ENCODE measurements around the gene TFDP1. TPM values are rescaled to one million over a fixed set of nuclear protein-coding genes. Genes with fewer than 3 reads are reported as not detected.

TFDP1 gene
- total RNA-seq, 1 donor from 2014 or later: 108 TPM

- no peak for DNase-seq (ENCODE audit: low read depth, low spot score)
- Mint-ChIP-seq H3K4me1 (peaks cover 5% of the 10 kb centered on the region), H3K27ac (ENCODE audit: unreplicated experiment) (no peak overlapping the region), H3K4me3 (no peak overlapping the region), H3K27me3 (ENCODE audit: low read depth) (peaks cover 14% of the 10 kb centered on the region), H3K9me3 (peaks cover 14% of the 10 kb centered on the region), H3K36me3 (ENCODE audit: low read depth) (no peaks in the 10 kb centered on the region)
- TF ChIP-seq CTCF (conservative IDR thresholded peaks at IDR 0.05): no peak
Observed at GRCh38 chr13:113659337-113659736, 74.8 kb downstream of the TFDP1 start.

- H3K9me3 Mint-ChIP-seq: peaks cover 14% of the 10 kb centered on the region
- H3K36me3 Mint-ChIP-seq (ENCODE audit: low read depth): no peaks in the 10 kb centered on the region
- peaks cover 20% of the 10 kb centered on the region for H3K27me3 Mint-ChIP-seq (ENCODE audit: low read depth)
- H3K4me1 Mint-ChIP-seq: peaks cover 5% of the 10 kb centered on the region
- H3K4me3 Mint-ChIP-seq: no peak overlapping the region
- no peak for TF ChIP-seq CTCF (conservative IDR thresholded peaks at IDR 0.05)
- no peak overlapping the region for H3K27ac Mint-ChIP-seq (ENCODE audit: unreplicated experiment)
- no peak for DNase-seq (ENCODE audit: low read depth, low spot score)
Observed at GRCh38 chr13:113660066-113660465, 75.5 kb downstream of the TFDP1 start.

- no peak for DNase-seq (ENCODE audit: low read depth, low spot score)
- H3K4me1 Mint-ChIP-seq: peaks cover under 1% of the 10 kb centered on the region
- no peak overlapping the region for H3K4me3 Mint-ChIP-seq
- peaks cover 14% of the 10 kb centered on the region for H3K9me3 Mint-ChIP-seq
- no peak overlapping the region for H3K27ac Mint-ChIP-seq (ENCODE audit: unreplicated experiment)
- no peaks in the 10 kb centered on the region for H3K36me3 Mint-ChIP-seq (ENCODE audit: low read depth)
- H3K27me3 Mint-ChIP-seq (ENCODE audit: low read depth): peaks cover 21% of the 10 kb centered on the region
- TF ChIP-seq CTCF (conservative IDR thresholded peaks at IDR 0.05): no peak
Observed at GRCh38 chr13:113661509-113661908, 77.0 kb downstream of the TFDP1 start.

- peaks cover 17% of the 10 kb centered on the region for H3K9me3 Mint-ChIP-seq
- peaks cover 2% of the 10 kb centered on the region for H3K36me3 Mint-ChIP-seq (ENCODE audit: low read depth)
- no peak for TF ChIP-seq CTCF (conservative IDR thresholded peaks at IDR 0.05)
- H3K4me3 Mint-ChIP-seq: no peak overlapping the region
- no peak overlapping the region for H3K27ac Mint-ChIP-seq (ENCODE audit: unreplicated experiment)
- peaks cover 6% of the 10 kb centered on the region for H3K4me1 Mint-ChIP-seq
- peaks cover 26% of the 10 kb centered on the region for H3K27me3 Mint-ChIP-seq (ENCODE audit: low read depth)
- no peak for DNase-seq (ENCODE audit: low read depth, low spot score)
Observed at GRCh38 chr13:113663934-113664333, 79.4 kb downstream of the TFDP1 start.

GRCh38 chr13:113664751-113665596, 80.4 kb downstream of the TFDP1 start:
- DNase-seq (ENCODE audit: low read depth, low spot score): peak; percentile 14
- peaks cover 2% of the 10 kb centered on the region for H3K36me3 Mint-ChIP-seq (ENCODE audit: low read depth)
- peaks cover 26% of the 10 kb centered on the region for H3K27me3 Mint-ChIP-seq (ENCODE audit: low read depth)
- H3K4me1 Mint-ChIP-seq: peaks cover 8% of the 10 kb centered on the region
- H3K27ac Mint-ChIP-seq (ENCODE audit: unreplicated experiment): no peak overlapping the region
- H3K4me3 Mint-ChIP-seq: peak overlapping the region; percentile 74
- H3K9me3 Mint-ChIP-seq: peaks cover 17% of the 10 kb centered on the region
- TF ChIP-seq CTCF (conservative IDR thresholded peaks at IDR 0.05): no peak

Data from neural crest cell (in vitro differentiated cells).